Hepatocyte (in vitro differentiated cells): ENCODE measurements around the gene TAF4. TPM values are rescaled to one million over a fixed set of nuclear protein-coding genes. Genes with fewer than 3 reads are reported as not detected.

ENCODE experiments used
- DNase-seq: peaks from one replicate; pipeline ENCODE4 v3.0.0-alpha.2; 2016; ENCODE audit warnings: low spot score
- H2AFZ ChIP-seq: fragments of 200-600 bp; sonication (generic); 2 replicates; pipeline ENCODE4 v1.6.0; 2016; ENCODE audit warnings: antibody characterized with exemption, mild to moderate bottlenecking
- H3K27ac ChIP-seq: fragments of 200-600 bp; sonication (generic); 2 replicates; pipeline ENCODE4 v1.5.1; 2016; ENCODE audit warnings: mild to moderate bottlenecking
- H3K27me3 ChIP-seq: fragments of 200-600 bp; sonication (generic); 2 replicates; pipeline ENCODE4 v1.6.1; 2016
- H3K36me3 ChIP-seq: fragments of 200-600 bp; sonication (generic); replicated peaks from 2 replicates; pipeline ENCODE4 v1.5.1; 2016; ENCODE audit warnings: low read depth; ENCODE audit not compliant: insufficient read depth
- H3K4me1 ChIP-seq: fragments of 200-600 bp; sonication (generic); 2 replicates; pipeline ENCODE4 v1.5.1; 2016; ENCODE audit warnings: mild to moderate bottlenecking, moderate library complexity; ENCODE audit not compliant: insufficient read depth
- H3K4me2 ChIP-seq: fragments of 200-600 bp; sonication (generic); 2 replicates; pipeline ENCODE4 v1.6.0; 2016
- H3K4me3 ChIP-seq: fragments of 200-600 bp; sonication (generic); 2 replicates; pipeline ENCODE4 v1.5.1; 2016; ENCODE audit warnings: mild to moderate bottlenecking
- H3K79me2 ChIP-seq: fragments of 200-600 bp; sonication (generic); 2 replicates; pipeline ENCODE4 v1.6.0; 2017; ENCODE audit warnings: mild to moderate bottlenecking
- H3K9me2 ChIP-seq: fragments of 200-600 bp; sonication (generic); replicated peaks from 2 replicates; pipeline ENCODE4 v1.6.0; 2017; ENCODE audit warnings: mild to moderate bottlenecking; ENCODE audit not compliant: insufficient read depth
- H3K9me3 ChIP-seq: fragments of 200-600 bp; sonication (generic); 2 replicates; pipeline ENCODE4 v1.5.1; 2016; ENCODE audit warnings: low read depth, mild to moderate bottlenecking
- H4K20me1 ChIP-seq: fragments of 200-600 bp; sonication (generic); 2 replicates; pipeline ENCODE4 v1.6.0; 2016; ENCODE audit warnings: mild to moderate bottlenecking; ENCODE audit not compliant: insufficient read depth, poor library complexity, severe bottlenecking
- EZH2 ChIP-seq: fragments of 200-600 bp; sonication (generic); IDR thresholded peaks from 2 replicates; pipeline ENCODE4 v1.6.1; 2016; ENCODE audit warnings: antibody characterized with exemption, mild to moderate bottlenecking, borderline replicate concordance
- EZH2phosphoT487 ChIP-seq: fragments of 200-600 bp; sonication (generic); IDR thresholded peaks from one replicate; pipeline ENCODE4 v1.6.1; 2018; ENCODE audit warnings: antibody characterized with exemption, mild to moderate bottlenecking, low read depth, moderate library complexity; ENCODE audit not compliant: unreplicated experiment, severe bottlenecking
- WGBS: methylation state at CpG from one replicate; pipeline ENCODE4 v1.1.6; 2016; ENCODE audit warnings: low lambda C conversion rate; ENCODE audit errors: missing lambda C conversion rate; 5-methylcytosine and 5-hydroxymethylcytosine counted together
- polyA plus RNA-seq: library from polyadenylated mRNA; unstranded; fragments of >200 nt; fragmentation: Nextera tagmentation; extraction: Ambion mirVana; gene quantifications from 2 replicates; pipeline ENCODE4 v1.2.1, GENCODE V29; 2016
- total RNA-seq: library from RNA; depleted of rRNA; stranded (reverse); fragments of >200 nt; gene quantifications from 2 replicates; pipeline ENCODE4 v1.2.3, GENCODE V29; 2014
- TF ChIP-seq, protein P1 (sequence below): fragments of 200-600 bp; sonication (generic); IDR thresholded peaks from 2 replicates; pipeline ENCODE4 v1.5.1; 2016; ENCODE audit warnings: antibody characterized with exemption, mild to moderate bottlenecking; ENCODE audit not compliant: poor library complexity

The TAF4 gene
- total and polyA plus RNA-seq, 2 experiments from 2014 or later, result 2.9 to 6.6 TPM

DNA sequence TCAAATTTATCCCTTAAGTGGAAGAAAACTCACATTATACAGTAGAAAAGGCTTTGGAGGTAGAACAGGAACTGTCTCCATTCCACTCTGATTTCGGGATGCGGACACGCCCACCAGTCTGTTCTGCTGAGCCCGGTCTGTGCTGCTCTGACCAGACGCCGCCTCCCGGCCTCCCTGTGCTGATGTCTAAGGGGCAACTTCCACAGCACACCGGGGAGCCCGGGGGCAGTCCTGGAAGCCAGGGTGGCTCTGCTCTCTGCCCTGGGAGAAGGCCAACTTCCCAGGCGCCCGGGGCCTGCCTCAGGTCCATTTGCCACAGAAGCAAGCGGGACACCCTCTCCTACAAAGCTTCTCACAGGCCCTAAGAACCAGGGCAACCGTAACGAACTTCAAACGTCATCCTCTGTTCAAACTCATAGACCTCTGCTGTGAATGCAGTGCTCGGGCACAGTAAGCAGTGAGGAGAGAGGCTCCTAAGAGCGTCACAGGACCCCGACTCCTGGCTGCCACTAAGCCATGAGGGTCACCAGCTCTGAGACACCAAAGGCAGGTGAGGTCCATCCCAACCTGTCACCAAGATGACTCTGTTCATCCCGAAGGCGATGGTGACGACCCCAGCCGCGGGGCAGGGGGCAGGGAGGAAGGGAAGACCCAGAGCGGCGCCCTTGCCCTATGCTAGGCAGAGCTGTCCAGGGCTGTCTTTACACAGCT is 5.6 kb downstream of the TAF4 start:
- H3K4me1 ChIP-seq, result peaks cover 19% of the 10 kb centered on the region
- H3K4me3 ChIP-seq, result no peak overlapping the region
- H4K20me1 ChIP-seq, result peaks cover 75% of the 10 kb centered on the region
- TF ChIP-seq, protein P1, sequence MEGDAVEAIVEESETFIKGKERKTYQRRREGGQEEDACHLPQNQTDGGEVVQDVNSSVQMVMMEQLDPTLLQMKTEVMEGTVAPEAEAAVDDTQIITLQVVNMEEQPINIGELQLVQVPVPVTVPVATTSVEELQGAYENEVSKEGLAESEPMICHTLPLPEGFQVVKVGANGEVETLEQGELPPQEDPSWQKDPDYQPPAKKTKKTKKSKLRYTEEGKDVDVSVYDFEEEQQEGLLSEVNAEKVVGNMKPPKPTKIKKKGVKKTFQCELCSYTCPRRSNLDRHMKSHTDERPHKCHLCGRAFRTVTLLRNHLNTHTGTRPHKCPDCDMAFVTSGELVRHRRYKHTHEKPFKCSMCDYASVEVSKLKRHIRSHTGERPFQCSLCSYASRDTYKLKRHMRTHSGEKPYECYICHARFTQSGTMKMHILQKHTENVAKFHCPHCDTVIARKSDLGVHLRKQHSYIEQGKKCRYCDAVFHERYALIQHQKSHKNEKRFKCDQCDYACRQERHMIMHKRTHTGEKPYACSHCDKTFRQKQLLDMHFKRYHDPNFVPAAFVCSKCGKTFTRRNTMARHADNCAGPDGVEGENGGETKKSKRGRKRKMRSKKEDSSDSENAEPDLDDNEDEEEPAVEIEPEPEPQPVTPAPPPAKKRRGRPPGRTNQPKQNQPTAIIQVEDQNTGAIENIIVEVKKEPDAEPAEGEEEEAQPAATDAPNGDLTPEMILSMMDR, result no peak
- no peak for TF ChIP-seq EZH2
- no peak for TF ChIP-seq EZH2phosphoT487
- H3K27ac ChIP-seq, result no peak overlapping the region
- no peak overlapping the region for H2AFZ ChIP-seq
- no peak for DNase-seq
- peaks cover 81% of the 10 kb centered on the region for H3K79me2 ChIP-seq
- WGBS, result 87% methylated on average over 25 of the region's 25 CpGs
- H3K4me2 ChIP-seq, result no peak overlapping the region
- no peaks in the 10 kb centered on the region for H3K9me2 ChIP-seq
- no peaks in the 10 kb centered on the region for H3K36me3 ChIP-seq
- no peaks in the 10 kb centered on the region for H3K27me3 ChIP-seq
- no peaks in the 10 kb centered on the region for H3K9me3 ChIP-seq

DNA sequence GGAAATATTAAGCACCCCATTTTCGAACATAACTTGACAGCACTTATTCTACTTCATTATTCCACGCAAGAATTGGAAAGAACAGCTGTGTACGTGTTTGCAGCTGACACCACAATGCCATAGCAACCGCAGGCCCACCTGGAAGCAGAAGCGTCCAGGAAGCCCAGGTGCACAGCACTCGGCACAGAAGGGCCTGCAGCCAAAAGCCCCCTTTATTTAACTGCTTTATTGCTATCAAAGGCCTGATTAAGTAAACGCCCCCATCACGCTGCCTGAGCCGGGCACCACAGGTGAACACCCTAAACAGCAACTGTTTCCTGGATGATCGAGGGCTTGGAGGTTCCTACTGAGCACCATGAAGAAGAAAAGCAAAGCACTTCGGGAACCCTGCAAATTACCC is 6.3 kb downstream of the TAF4 start:
- H3K9me2 ChIP-seq, result no peaks in the 10 kb centered on the region
- no peaks in the 10 kb centered on the region for H3K27me3 ChIP-seq
- H3K36me3 ChIP-seq, result no peaks in the 10 kb centered on the region
- WGBS, result 94% methylated on average over 11 of the region's 11 CpGs
- no peak overlapping the region for H3K4me2 ChIP-seq
- peaks cover 80% of the 10 kb centered on the region for H4K20me1 ChIP-seq
- TF ChIP-seq, protein P1, result no peak
- TF ChIP-seq EZH2phosphoT487, result no peak
- TF ChIP-seq EZH2, result no peak
- no peaks in the 10 kb centered on the region for H3K9me3 ChIP-seq
- peaks cover 19% of the 10 kb centered on the region for H3K4me1 ChIP-seq
- no peak for DNase-seq
- H3K79me2 ChIP-seq, result peaks cover 87% of the 10 kb centered on the region
- no peak overlapping the region for H3K27ac ChIP-seq
- H3K4me3 ChIP-seq, result no peak overlapping the region
- no peak overlapping the region for H2AFZ ChIP-seq

DNA sequence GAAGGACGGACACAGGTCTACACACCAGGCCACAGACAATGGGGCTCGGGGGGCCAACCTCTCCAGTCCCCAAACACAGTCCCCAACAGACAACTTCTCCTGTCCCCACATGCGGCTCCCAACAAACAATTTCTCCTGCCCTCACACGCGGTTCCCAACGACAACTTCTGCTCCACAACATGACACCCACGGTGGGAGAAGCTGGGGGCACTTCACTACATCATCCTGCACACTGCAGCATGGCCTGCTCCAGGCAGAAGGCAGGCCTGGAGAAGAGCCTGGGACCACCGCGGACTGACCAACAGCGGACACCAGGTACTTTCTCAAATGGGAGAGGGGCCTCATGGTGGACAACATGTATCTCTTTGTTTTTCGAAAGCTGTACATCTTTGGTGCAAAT is 6.7 kb downstream of the TAF4 start:
- Histone ChIP-seq H3K27me3 (no peaks in the 10 kb centered on the region), H3K27ac (no peak overlapping the region), H3K4me2 (no peak overlapping the region), H3K9me3 (no peaks in the 10 kb centered on the region), H3K4me3 (no peak overlapping the region), H2AFZ (no peak overlapping the region), H3K36me3 (no peaks in the 10 kb centered on the region), H4K20me1 (peaks cover 80% of the 10 kb centered on the region), H3K4me1 (peaks cover 15% of the 10 kb centered on the region), H3K79me2 (peaks cover 87% of the 10 kb centered on the region), H3K9me2 (no peaks in the 10 kb centered on the region)
- TF ChIP-seq EZH2, result no peak
- TF ChIP-seq, protein P1, result no peak
- no peak for TF ChIP-seq EZH2phosphoT487
- 98% methylated on average over 11 of the region's 11 CpGs for WGBS
- no peak for DNase-seq
